Kidney capillary endothelial cell (primary cell): ENCODE measurements around the gene HSD17B7.
A peak's percentile ranks its signal among the peaks of the same experiment; 100 is the strongest.
"Not testable (repeated sequence)": the region's sequence is repeated elsewhere in the genome, so short reads cannot be mapped to it uniquely, and the experiment has no call there.

Experiments used
- DNase-seq: peaks from one replicate; pipeline ENCODE4 v3.0.0-alpha.2; 2018; ENCODE audit warnings: low spot score

HSD17B7 gene

GRCh38 chr1:162812357-162812756 is 21.9 kb downstream of the HSD17B7 start:
- not testable (repeated sequence) for DNase-seq

- DNase-seq = not testable (repeated sequence)
Observed at GRCh38 chr1:162818136-162818535, 27.6 kb downstream of the HSD17B7 start.

DNA sequence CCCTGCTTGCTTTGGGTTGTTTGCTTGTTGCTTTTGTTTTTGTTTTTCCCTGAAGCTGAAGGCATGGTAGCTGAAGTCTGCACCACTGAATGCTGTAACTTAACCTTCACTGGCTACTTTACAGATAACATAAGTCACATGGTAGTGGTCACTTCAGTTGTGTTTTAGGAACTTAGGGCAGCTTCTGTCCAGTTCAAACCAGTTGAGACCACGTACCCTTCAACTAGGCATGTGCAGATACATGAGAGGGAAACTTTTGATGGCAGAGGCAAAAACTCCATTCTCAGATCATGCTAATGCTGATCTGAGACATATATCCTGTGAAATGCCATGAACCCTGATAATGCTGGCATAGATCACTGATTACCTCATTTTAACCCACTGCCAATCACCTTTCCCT is 28.2 kb downstream of the HSD17B7 start:
- not testable (repeated sequence) for DNase-seq

DNA sequence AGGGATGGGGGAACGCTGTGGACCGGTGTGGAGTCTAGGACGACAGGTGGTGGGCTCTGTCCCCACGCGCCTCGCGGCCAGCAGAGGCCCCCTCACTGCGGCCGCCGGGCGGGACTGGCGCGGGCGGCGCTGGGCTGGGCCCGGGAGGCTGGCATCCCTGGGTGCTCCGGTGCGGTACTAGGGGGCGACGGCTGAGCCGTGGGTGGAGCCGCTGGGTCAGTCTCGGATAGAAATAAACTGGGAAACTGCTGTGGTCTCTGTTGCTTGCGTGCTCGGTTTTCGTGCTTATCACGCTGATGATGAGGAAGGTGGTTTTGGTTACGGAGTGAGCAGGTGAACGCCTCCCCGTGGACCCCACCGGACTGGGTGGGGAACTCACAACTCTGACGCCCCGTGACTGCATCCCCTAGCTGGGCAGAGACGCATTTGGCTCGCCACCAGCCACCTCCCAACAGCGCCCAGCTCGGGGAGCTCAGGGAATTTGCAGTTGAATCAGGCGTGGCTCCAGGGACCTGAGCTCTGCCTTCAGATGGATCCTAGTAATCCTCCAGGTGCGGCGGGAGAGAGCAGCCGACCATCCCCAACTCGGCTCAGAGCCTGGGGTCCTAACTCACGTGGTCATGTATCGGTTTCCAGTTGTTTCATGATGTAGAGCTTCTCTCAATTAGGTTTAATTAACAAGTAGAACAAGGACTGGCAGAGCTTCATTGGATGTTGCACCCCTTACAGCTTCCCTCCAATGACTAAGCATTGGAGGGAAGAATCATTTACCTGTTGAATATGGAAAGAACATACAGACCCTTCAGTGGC is 32.1 kb downstream of the HSD17B7 start:
- DNase-seq = no peak

DNA sequence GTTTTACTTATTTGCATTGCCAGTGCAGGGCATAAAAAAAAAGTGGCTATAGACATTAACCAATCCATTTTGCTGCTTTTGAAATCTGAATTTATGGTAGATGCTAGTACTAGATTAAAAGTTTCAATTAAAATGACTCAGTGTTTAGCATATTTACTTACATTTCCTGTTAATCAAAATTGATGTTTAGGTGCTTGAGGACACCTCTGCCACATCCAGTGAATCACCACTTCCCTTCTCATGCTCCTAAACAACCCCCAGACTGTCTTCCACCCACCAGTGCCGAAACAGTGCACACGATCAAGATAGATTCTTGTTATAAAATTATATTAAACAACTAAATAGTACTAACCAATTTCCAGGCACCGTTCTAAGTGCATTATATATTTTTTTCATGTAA is 32.7 kb downstream of the HSD17B7 start:
- DNase-seq = no peak

DNA sequence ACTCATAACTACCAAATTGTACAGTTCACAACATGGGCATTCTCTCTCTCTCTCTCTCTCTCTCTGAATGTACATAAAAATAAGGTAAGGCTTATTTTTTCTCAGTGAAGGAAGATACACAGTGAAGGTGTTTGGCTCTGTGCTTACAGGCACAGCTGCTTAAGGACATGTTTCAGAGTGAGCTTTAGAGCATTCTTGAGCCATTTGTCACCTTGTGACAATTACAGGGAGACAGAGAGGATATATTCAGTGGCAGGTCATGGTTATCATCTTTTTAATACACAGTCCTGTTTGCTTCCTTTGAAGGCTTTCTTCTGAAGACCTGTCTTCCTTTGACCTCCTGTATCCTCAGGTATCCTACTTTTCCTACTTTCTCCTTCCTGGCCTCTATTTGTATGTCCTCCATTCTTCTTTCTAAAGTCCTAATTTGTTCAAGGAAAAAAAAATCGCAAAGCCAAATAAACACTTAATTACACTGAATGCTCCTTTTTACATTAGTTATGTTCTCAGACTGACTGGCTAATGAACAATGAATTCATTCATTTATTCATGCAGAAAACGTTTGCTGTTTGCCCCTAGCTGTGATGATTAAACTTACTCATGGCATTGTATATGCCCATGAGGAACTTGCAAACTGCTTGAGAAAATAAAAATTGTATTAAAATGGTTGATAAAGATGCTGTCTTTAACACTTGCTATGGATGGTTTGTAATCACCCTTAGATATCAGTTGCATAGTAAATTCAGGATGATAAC is 33.4 kb downstream of the HSD17B7 start:
- DNase-seq = peak; percentile 10

DNA sequence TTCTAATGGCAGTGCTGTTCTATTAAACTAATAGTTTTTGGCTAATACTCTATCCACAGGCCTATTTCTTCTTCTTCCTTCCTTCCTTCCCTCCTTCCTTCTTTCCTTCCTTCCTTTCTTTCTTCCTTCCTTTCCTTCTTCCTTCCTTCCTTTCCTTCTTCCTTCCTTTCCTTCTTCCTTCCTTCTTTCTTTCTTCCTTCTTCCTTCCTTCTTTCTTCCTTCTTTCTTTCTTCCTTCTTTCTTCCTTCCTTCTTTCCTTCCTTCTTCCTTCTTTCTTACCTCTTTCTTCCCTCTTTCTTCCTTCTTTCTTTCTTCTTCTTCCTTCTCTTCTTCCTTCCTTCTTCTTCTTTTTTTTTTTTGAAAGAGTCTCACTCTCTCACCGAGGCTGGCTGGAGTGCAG is 38.8 kb downstream of the HSD17B7 start:
- DNase-seq = no peak

DNA sequence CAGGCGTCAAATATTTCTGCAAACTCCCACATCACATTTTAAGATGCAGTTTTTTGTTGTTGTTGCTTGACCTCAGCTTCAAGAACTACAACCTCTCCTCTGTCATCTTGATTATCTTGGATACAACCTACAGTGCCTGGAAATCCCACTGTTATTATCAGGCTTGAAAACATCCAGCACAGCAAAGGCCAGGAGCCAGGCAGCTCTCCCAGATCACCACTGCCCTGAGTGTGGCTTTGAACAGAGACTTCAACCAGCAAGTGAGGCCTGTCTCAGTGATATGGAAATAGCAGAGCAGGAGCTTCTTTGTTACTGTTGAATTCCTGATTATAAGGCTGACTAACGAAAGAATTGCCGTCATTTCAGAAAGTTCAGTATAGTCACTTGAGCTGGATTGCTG is 42.0 kb downstream of the HSD17B7 start:
- DNase-seq = no peak

- no peak for DNase-seq
Observed at GRCh38 chr1:162835157-162835899, 44.8 kb downstream of the HSD17B7 start.

DNA sequence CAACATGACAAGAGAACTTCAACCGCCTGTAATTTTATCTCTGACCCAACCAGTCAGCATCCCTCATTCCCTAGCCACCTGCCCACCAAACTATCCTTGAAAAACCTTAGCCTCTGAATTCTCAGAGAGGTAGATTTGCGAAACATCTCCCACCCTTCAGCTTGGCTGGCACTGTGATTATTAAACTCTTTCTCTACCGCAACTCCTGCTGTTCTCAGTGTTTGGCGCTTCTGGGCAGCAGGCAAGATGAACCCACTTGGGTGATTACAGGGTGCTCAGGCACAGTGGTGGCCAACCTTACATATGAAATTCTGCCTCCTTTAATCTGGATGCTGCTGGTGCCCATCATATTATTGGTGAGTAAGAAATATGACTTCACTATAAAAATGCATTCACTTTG is 48.4 kb downstream of the HSD17B7 start:
- DNase-seq = no peak

DNA sequence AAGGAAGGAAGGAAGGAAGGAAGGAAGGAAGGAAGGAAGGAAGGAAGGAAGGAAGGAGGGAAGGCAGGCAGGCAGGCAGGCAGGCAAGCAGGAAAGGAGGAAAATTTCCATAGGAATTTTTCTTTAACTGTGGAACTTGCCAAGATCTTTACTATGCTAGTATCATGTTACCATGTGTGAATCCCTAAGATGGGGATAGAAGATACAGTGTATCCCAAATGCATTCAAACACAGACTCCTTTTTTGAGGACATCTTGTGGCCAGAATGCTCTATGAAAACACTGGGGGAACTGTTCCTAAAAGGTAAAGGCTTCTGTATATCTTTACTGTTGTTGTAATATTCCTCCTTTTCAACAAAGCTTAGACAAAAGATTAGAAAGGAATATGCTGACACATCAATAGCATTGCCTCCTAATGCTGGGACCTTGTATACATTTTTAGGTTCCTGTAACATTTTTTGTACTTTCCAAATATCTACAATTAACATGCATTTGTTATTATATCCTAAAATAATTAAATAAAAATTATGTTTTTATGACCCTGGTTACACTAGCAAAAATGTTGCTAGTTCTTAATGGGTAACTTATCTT is 49.8 kb downstream of the HSD17B7 start:
- no peak for DNase-seq

- no peak for DNase-seq
Observed at GRCh38 chr1:162844153-162844552, 53.7 kb downstream of the HSD17B7 start.

DNA sequence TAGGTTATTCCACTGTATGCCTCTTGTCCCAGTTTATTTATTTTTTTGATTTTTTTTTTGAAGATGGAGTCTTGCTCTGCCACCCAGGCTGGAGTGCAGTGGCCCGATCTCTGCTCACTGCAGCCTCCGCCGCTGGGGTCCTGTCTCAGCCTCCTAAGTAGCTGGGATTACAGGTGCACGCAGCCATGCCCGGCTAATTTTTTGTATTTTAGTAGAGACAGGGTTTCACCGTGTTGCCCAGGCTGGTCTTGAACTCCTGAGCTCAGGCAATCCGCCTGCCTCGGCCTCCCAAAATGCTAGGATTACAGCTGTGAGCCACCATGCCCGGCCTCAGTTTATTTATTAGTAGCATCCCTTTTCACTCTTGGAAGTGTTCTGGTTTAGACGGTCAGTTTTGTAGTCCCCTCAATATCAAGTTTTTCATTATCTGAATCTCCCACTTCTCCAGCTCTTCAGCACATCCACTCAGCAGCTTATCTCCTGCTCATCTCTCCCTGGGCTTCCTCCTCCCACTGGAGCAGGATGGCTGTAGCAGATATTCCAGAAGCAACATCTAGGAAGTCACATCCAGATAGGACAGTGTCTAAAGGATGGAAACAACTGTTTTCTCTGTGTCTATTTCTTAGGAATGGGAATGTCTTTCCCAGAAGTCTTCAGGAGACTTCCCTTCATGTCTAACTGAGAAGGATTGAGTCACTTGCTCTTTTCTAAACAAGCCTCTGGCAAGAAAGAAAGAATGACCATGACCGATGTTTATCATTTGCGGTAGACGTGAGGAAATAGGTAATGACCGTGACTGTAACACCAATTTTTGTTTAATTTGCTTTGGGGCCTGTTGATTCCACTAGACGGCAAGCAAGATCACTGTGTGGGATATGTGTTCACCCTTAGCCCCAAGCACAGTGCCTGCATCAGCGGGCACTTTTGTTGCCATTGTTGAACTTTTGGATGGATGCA is 56.0 kb downstream of the HSD17B7 start:
- no peak for DNase-seq

DNA sequence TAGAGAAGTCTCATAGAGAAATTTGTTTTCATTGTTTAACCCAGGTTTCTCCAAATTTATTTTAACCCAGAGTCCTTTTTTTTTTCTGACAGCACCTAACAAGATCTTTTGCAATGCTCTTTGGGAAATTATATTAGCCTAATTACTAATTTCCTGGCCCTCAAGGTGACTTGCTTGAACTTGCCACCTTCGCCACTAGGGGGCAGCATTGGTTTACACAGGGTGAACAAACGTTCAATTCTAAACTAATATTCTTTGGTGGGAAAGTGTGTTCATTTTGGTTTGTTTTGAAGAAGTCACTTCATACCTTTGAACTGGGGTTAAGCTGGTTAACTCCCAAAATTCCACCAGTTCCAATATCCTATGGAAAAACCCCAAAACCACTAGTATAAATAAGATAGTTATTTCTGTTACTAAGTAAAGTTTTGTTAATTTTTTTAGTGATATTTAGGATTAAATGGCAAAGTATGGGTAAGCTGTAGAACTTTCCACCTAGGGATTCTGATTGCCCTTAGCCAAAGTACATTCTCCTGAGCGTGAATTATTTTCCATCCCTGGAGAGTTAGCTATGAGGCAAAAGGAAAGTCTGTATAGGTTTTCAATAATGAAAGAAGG is 57.4 kb downstream of the HSD17B7 start:
- peak; percentile 65 for DNase-seq

GRCh38 chr1:162849711-162850110 is 59.2 kb downstream of the HSD17B7 start:
- DNase-seq = no peak

DNA sequence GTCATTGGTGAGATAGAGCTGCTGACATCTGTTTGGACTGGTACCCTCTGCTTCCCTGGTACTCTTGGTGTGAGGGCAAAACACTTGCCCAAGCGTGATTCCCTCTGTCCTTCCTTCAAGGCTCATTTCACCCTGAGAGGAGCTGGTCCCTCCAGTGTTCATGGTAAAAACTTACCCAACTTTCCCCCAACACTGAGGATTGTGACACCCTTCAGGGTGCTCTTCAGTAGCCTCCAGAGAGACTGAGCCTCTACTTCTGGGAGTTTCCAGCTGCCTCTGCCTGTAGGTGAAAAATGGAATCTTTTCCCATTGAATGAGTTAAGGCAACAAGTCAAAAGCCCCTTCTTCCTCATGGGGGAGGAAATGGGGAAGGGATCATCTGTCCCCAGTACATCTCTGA is 60.8 kb downstream of the HSD17B7 start:
- no peak for DNase-seq

DNA sequence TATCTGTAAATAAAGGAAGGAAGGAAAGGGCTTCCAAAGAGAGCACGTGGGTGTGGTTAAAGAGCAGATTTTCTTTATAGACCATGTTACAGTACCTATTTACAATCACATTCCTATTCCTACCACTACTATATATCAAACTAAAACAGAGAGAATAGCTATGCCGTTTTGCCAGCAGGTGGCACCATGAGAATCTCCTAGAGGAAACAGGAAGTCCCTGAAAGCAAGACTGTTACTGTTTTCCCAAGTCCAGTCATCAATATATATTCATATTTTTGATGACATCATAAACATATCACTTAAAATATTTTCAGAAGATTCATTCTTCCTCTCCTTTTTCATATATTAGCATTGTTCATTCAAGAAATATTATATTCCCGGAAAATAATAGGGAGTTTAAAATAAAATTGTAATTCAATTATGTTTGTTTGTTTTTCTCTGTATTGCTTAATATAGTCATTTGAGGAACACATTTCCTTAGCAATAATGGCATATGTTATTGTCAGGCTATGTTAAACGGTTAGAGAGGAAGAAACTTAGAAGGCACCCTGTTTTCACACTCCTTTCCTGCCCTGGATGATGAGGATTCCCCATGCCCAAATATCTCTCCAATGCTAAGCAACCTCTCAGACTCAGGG is 63.9 kb downstream of the HSD17B7 start:
- DNase-seq = peak; percentile 84

DNA sequence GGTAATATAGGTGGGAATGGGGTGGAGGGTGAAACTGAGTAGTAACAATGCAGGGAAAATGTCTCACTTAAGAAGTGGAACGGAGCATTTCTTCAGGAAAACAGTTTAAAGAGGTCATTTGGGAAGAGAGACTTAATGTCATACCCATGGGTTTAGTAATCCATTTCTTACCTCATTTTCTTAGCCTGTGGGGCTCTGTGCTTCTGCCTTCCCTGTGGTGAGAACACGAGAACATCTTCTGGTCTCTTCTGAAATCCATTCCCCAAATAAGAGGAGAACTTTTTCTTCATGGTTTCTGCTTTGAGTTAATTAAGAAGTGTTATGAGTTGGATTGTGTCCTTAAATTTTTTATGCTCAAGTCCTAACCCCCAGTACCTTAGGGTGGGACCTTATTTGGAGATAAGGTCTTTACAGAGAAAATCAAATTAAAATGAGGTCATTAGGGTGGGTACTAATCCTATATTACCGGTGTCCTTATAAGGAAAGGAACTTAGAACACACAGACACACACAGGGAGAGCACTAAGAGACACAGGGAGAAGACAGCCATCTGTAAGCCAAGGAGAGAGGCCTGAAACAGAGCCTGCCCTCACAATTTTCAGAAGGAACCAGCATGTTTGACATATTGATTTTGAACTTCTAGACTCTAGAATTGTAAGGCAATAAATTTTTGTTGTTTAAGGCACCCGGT is 65.1 kb downstream of the HSD17B7 start:
- no peak for DNase-seq

GRCh38 chr1:162856260-162856659 is 65.8 kb downstream of the HSD17B7 start:
- DNase-seq = no peak

GRCh38 chr1:162857850-162858249 is 67.3 kb downstream of the HSD17B7 start:
- DNase-seq = peak; percentile 47
